ENCODE measurements around the gene BAG3.
"Not testable (repeated sequence)": the region's sequence is repeated elsewhere in the genome, so short reads cannot be mapped to it uniquely, and the experiment has no call there.

The BAG3 gene

DNA sequence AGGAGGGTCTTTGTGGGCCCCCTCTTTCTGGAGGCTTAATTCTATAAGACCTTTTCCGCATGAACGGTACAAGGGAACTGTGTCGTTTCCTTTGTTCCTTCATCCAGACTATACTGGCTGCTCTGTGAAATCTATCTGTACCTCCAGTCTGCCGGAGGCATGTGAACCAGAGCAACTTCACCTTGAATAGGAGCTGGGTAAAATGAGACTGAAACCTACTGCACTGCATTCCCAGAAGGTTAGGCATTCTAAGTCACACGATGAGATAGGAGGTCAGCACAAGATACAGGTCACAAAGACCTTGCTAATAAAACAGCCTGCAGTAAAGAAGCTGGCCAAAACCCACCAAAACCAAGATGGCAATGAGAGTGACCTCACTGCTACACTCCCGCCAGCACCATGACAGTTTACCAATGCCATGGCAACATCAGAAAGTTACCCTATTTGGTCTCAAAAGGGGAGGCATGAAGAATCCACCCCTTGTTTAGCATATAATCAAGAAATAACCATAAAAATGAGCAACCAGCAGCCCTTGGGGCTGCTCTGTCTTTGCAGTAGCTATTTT is 37.9 kb downstream of the BAG3 start:
- ATAC-seq = no peak
- Mint-ChIP-seq H3K4me3 (no peak overlapping the region), H3K4me1 (peaks cover 45% of the 10 kb centered on the region), H3K27me3 (no peaks in the 10 kb centered on the region), H3K36me3 (no peaks in the 10 kb centered on the region), H3K9me3 (no peaks in the 10 kb centered on the region), H3K27ac (peak overlapping the region; percentile 63)

DNA sequence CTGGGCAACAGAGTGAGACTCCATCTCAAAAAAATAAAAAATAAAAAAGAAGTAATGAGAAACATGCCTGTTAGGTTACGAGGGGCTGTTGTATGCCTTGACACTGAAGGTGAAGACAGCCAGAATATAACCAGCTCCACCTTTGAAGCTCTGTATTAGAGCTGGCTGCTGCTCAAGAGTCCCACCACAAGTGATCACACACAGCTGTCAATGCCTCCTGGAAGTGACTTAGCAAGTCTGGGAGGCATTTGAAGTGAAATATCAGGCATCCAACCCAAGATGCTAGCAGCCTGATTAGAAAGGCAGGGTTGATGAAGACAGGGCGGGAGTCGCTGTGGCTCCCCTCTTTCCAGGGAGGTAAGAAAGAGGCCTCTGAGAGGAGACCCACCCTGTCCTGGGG is 40.5 kb downstream of the BAG3 start:
- Mint-ChIP-seq H3K27me3 (no peaks in the 10 kb centered on the region), H3K4me1 (peaks cover 56% of the 10 kb centered on the region), H3K9me3 (no peaks in the 10 kb centered on the region), H3K27ac (no peak overlapping the region), H3K4me3 (no peak overlapping the region), H3K36me3 (no peaks in the 10 kb centered on the region)
- ATAC-seq = no peak

DNA sequence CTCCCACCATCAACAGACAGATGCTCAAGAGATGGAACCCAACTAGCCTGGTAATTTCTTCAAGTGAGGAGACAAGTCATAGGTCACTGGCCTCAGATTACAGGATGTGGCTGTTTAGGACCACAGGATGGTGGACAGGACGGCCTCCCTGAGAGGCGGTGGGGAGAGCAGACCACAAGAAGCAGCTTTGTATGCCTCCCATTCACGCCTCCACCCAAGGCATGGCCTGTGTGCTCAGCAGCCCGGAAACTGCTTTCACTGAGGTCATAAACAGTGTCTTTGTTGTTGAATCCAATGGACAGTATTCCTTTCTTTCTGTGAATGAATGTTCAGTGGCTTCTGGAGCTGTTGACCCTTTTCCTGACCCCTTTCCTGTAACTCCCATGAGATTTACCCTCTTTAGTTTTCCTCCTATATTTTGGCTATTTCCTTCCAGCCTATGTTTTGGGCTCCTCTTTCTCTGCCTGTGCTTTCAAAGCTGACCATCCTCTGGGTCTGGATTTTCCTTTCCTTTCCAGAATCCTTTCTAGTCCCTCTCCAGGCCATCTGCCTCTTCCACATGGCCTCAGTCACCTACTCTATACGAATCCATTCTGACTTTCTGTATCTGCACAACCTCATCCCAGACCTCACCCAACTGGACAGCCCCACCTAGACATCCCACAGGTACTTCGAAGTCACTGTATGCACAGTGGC is 42.2 kb downstream of the BAG3 start:
- H3K9me3 Mint-ChIP-seq = no peaks in the 10 kb centered on the region
- peak overlapping the region; percentile 55 for H3K27ac Mint-ChIP-seq
- peaks cover 2% of the 10 kb centered on the region for H3K36me3 Mint-ChIP-seq
- ATAC-seq = peak; percentile 81
- H3K4me3 Mint-ChIP-seq = no peak overlapping the region
- no peaks in the 10 kb centered on the region for H3K27me3 Mint-ChIP-seq
- H3K4me1 Mint-ChIP-seq = peaks cover 44% of the 10 kb centered on the region

DNA sequence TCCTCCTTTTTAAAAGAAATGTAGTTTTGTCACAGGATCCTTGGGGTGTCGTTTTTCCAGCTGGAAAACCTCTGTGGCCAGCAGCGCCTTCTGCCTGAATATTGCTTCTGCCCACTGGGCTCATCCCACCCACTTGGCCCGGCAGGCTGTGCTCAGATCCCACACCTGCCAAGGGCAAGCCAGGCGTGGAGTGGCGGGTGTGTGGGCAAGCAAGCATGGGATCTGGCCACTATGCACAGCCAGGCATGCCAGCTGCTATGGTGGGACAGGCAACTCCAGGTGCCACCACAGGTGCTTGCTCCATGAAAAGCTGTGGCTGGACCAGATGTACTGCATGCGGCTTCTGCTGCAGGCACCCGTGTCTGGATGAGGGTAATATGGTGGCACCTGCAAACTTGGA is 43.4 kb downstream of the BAG3 start:
- Mint-ChIP-seq H3K36me3 (peaks cover 6% of the 10 kb centered on the region), H3K4me3 (no peak overlapping the region), H3K27me3 (no peaks in the 10 kb centered on the region), H3K4me1 (peaks cover 48% of the 10 kb centered on the region), H3K27ac (peak overlapping the region; percentile 55), H3K9me3 (no peaks in the 10 kb centered on the region)
- no peak for ATAC-seq

DNA sequence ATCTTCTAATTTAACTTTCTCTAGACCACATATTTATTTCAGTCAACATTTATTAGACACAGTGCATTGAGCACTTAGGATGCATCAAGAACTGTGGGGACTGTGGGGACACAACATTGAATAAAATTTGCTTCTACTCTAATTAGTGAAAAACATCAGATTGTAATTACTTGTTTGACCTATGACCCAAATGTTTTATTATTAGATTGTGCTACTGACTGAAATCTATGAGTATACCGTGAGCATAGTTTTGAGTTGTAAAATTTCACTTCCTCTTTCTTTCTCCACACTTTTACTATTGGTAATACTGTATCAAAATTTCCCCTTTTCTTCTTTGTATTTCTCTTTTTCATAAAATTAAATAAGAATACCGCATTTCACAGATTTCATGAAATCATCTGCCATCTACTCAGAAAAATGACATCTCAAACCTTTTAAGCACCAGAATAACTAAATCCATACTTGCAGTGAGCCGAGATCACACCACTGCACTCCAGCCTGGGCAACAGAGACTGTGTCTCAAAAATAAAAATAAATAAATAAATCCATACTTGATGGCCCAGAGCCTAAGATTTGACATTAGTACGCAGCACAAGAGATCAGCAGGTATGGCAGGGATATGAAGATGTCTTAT is 49.3 kb downstream of the BAG3 start:
- H3K27ac Mint-ChIP-seq = peak overlapping the region; percentile 100
- H3K9me3 Mint-ChIP-seq = no peaks in the 10 kb centered on the region
- H3K36me3 Mint-ChIP-seq = peaks cover 19% of the 10 kb centered on the region
- ATAC-seq = peak; percentile 77
- peaks cover 81% of the 10 kb centered on the region for H3K4me1 Mint-ChIP-seq
- no peaks in the 10 kb centered on the region for H3K27me3 Mint-ChIP-seq
- peak overlapping the region; percentile 47 for H3K4me3 Mint-ChIP-seq

DNA sequence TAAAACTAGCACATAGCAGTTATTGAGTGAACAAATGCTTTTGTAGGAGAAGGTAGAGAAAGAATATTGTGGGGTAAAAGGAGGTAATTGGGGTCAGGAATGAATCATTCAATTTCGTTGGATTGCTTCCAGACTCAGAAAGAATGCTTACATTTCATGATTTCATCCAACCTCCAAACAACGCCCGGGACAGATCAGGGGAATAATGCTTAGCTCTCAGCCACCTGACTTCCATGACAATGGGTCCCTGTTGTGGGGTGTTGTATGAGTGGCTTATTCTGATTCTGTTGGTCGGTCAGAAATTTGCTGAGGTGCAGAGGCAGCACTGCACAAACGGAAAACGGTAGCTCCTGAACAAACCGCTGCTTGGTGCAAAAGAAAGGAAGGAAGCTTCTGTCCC is 50.7 kb downstream of the BAG3 start:
- Mint-ChIP-seq H3K27ac (peak overlapping the region; percentile 100), H3K27me3 (no peaks in the 10 kb centered on the region), H3K4me1 (peaks cover 83% of the 10 kb centered on the region), H3K9me3 (peaks cover 6% of the 10 kb centered on the region), H3K4me3 (no peak overlapping the region), H3K36me3 (peaks cover 29% of the 10 kb centered on the region)
- no peak for ATAC-seq

DNA sequence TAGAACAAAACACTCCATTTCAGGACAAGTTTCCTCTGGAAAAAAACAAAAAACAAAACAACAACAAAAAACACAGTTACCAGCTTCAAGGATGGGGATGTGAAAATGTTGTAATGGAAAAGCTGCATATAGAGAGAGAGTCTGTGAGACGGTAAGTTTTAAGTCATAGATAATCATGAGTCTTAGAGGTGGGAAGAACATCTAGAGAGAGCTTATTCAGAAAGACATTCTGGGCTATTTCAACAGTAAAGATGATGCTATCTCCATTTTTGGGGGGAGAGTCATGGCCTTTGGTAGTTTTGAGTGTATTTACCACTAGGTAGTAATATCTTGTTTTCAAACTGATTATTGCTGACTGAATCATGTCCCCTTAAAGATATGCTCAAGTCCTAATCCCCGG is 51.4 kb downstream of the BAG3 start:
- Mint-ChIP-seq H3K4me3 (peak overlapping the region; percentile 10), H3K36me3 (peaks cover 36% of the 10 kb centered on the region), H3K27ac (peak overlapping the region; percentile 100), H3K27me3 (no peaks in the 10 kb centered on the region), H3K9me3 (peaks cover 12% of the 10 kb centered on the region), H3K4me1 (peaks cover 90% of the 10 kb centered on the region)
- no peak for ATAC-seq

DNA sequence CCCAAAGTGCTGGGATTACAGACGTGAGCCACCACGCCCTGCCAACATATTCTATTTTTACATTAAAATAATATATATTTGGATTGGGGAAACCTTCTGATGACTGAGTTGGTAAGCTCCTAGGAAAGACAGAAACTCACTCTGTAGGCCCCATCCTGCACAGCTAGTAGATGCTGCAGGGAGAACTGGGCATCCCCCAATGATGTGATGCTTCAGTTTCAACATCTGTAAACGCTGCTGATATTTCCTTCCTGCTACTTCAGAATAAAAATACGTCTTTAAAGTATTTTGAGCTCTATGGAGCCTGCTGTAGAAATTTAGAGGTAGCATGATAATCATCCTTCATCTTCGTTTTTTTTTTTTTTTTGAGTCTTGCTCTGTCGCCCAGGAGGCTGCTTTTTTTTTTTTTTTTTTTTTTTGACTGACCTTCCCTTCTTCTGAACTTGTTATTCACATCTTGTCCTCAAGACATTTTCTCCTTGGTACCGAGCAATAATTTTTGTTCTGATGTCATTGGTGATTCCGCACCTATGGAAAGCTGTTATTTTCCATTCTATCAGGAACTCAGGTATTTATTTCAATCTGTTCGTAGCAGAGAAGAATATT is 52.8 kb downstream of the BAG3 start:
- peak; percentile 56 for ATAC-seq
- Mint-ChIP-seq H3K4me3 (peak overlapping the region; percentile 84), H3K27ac (peak overlapping the region; percentile 100), H3K9me3 (peaks cover 12% of the 10 kb centered on the region), H3K4me1 (peaks cover 94% of the 10 kb centered on the region), H3K27me3 (no peaks in the 10 kb centered on the region), H3K36me3 (peaks cover 34% of the 10 kb centered on the region)

DNA sequence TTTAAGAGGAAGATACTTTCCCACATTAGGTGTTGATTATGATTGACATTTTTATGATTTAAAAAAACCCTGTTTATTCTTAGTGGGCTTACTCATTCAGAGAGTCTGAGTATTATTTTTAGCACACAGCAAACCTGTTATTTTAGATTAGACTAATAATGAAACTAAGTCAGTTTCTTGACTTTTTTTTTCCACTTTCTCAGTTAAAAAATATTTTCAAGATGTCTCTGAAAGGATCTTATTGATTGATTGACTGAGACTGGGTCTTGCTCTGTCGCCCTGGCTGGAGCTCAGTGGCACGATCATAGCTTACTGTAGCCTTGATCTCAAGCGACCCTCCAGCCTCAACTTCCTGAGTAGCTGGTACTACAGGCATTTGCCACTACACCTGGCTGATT is 54.3 kb downstream of the BAG3 start:
- H3K4me1 Mint-ChIP-seq = peaks cover 95% of the 10 kb centered on the region
- ATAC-seq = peak; percentile 68
- H3K9me3 Mint-ChIP-seq = peaks cover 17% of the 10 kb centered on the region
- H3K36me3 Mint-ChIP-seq = peaks cover 43% of the 10 kb centered on the region
- H3K27ac Mint-ChIP-seq = peak overlapping the region; percentile 100
- peak overlapping the region; percentile 84 for H3K4me3 Mint-ChIP-seq
- no peaks in the 10 kb centered on the region for H3K27me3 Mint-ChIP-seq

DNA sequence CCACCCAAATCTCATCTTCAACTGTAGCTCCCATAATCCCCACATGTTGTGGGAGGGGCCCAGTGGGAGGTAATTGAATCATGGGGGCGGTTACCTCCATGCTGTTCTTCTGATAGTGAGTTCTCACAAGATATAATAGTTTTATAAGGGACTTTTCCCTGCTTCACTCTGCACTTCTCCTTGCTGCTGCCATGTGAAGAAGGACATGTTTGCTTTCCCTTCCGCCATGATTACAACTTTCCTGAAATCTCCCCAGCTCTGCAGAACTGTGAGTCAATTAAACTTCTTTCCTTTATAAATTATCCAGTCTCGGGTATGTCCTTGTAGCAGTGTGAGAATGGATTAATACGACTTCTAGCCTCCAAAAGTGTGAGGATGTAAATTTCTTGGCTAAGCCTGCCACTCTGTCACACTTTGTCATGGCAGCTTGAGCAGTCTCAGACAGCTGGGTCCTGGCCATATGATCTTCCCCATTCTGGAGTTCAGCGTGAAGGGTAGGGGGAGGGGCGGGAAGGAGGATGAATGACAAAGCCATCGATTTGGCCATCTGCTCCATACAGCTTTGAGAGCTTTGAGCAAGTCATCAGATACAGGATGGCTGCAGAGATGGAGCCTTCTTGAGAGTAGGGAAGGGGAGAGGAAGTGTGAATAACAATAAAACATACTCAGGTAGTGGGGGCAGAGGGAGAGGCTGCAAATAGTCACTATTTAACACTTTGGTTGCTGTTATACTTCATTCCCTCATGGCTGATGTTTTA is 55.5 kb downstream of the BAG3 start:
- Mint-ChIP-seq H3K27ac (peak overlapping the region; percentile 100), H3K4me1 (peaks cover 87% of the 10 kb centered on the region), H3K4me3 (peak overlapping the region; percentile 31), H3K36me3 (peaks cover 45% of the 10 kb centered on the region), H3K27me3 (no peaks in the 10 kb centered on the region), H3K9me3 (peaks cover 20% of the 10 kb centered on the region)
- no peak for ATAC-seq

DNA sequence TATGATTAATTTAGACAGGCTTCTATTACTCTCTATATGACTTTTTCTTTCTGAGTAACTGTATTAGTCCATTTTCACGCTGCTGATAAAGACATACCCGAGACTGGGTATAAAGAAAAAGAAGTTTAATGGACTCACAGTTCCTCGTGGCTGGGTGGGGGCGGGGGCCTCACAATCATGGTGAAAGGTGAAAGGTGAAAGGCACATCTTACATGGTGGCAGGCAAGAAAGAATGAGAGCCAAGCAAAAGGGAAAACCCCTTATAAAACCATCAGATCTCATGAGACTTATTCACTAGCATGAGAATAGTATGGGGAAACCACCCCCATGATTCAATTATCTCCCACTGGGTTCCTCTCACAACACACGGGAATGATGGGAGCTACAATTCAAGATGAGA is 56.2 kb downstream of the BAG3 start:
- not testable (repeated sequence) for H3K4me3 Mint-ChIP-seq, ATAC-seq, H3K27me3 Mint-ChIP-seq
- Mint-ChIP-seq H3K36me3 (peaks cover 47% of the 10 kb centered on the region), H3K4me1 (peaks cover 80% of the 10 kb centered on the region), H3K9me3 (peaks cover 22% of the 10 kb centered on the region), H3K27ac (peak overlapping the region; percentile 100)

DNA sequence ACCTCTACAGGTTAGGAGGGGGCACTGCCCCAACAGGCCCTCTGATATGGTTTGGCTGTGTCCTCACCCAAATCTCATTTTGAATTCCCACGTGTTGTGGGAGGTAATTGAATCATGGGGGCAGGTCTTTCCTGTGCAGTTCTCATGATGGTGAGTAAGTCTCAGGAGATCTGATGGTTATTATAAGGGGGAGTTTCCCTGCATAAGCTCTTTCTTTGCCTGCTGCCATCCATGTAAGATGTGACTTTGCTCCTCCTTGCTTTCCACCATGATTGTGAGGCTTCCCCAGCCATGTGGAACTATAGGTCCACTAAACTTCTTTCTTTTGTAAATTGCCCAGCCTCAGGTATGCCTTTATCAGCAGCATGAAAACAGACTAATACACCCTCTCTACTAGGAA is 59.8 kb downstream of the BAG3 start:
- peaks cover 22% of the 10 kb centered on the region for H3K9me3 Mint-ChIP-seq
- H3K27me3 Mint-ChIP-seq, ATAC-seq, H3K4me3 Mint-ChIP-seq: not testable (repeated sequence)
- peaks cover 47% of the 10 kb centered on the region for H3K36me3 Mint-ChIP-seq
- H3K4me1 Mint-ChIP-seq = peaks cover 59% of the 10 kb centered on the region
- H3K27ac Mint-ChIP-seq = peak overlapping the region; percentile 100

DNA sequence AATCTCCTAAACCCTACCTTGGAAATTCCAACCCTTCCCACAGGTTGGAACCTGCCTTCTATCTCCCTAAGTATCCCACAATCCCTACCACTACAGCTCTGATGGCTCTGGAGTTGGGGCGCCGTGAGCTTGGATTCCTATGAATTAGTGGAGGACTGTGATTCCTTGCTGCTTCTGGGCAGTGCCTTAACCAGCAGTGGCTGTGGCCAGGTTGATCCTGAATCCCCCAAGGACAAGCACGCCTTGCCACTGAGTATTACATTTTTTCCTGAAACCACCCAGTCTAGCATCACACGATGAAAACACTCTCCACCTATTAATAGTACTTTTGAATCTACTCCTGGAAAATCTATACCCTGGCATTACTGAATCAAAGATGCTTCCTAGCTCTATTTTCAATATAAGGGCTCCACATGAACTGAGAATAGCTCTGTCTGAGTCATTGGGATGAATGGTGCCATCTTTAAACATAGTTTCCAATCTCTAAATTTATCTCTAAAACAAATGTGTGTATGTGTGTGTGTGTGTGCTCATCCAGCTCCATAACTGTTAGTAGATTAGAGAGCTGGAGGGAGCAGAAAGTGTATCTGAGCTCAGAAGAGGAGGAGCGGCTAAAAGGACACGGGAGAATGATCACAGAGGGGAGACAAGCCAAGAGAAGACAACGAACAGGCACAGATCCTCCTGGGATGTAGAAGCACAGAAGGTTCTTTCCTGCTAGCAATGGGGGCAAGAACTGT is 62.7 kb downstream of the BAG3 start:
- Mint-ChIP-seq H3K4me1 (peaks cover 37% of the 10 kb centered on the region), H3K27ac (peak overlapping the region; percentile 76), H3K36me3 (peaks cover 26% of the 10 kb centered on the region), H3K9me3 (peaks cover 9% of the 10 kb centered on the region), H3K4me3 (no peak overlapping the region), H3K27me3 (no peaks in the 10 kb centered on the region)
- ATAC-seq = no peak

DNA sequence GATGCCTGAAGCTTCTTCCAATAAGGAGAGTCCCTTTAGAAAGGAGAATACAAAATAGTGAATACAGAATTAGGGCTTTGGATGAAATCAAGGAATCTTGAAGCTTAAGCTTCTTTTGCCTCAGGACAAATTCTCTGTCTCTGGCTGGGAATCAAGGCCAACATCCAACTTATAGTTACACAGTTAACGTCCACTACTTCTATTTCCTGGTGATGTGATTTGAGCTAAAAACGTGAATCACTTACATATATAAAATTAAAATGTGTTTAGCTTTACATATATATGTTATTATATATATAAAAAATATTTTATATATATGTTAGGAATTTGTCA is 63.3 kb downstream of the BAG3 start:
- peaks cover 26% of the 10 kb centered on the region for H3K36me3 Mint-ChIP-seq
- H3K4me1 Mint-ChIP-seq = peaks cover 32% of the 10 kb centered on the region
- peak overlapping the region; percentile 76 for H3K27ac Mint-ChIP-seq
- no peak for ATAC-seq
- H3K4me3 Mint-ChIP-seq = no peak overlapping the region
- peaks cover 9% of the 10 kb centered on the region for H3K9me3 Mint-ChIP-seq
- H3K27me3 Mint-ChIP-seq = no peaks in the 10 kb centered on the region

Measured in stimulated activated memory B cell treated with anti-CD40 and anti-IgM and Interleukin-4, amounts not matched to agents 10 μg/mL and 1 μg/mL and 100 μg/mL, for 72 hours (primary cell).